Stimulated activated naive CD8-positive, alpha-beta T cell treated with anti-CD3 and anti-CD28 coated beads, Interleukin-15, amount 100 ng/mL, for 72 hours (primary cell): ENCODE data around the gene FSTL4.

Experiments used
- ATAC-seq: fragments of 150-1000 bp; cut with Tn5 transposase; 2 replicates; pipeline ENCODE4 v1.10.0; 2021; ENCODE audit warnings: mild to moderate bottlenecking, moderate library complexity
- DNase-seq, 2 donors: peaks; one replicate each; pipeline ENCODE4 v3.0.0; 2021 to 2022
- H3K27ac Mint-ChIP-seq, 2 donors: one replicate each; pipeline ENCODE4 v1.8.0; 2022; ENCODE audit warnings: mild to moderate bottlenecking in 2 of 2, mixed read lengths in 2 of 2, moderate library complexity in 2 of 2
- H3K27me3 Mint-ChIP-seq: one replicate; pipeline ENCODE4 v1.8.0; 2022; ENCODE audit warnings: mixed read lengths
- H3K4me1 Mint-ChIP-seq: one replicate; pipeline ENCODE4 v1.8.0; 2022; ENCODE audit warnings: mild to moderate bottlenecking, mixed read lengths
- H3K4me3 Mint-ChIP-seq, 2 donors: one replicate each; pipeline ENCODE4 v1.8.0; 2022; ENCODE audit warnings: mild to moderate bottlenecking in 2 of 2, mixed read lengths in 2 of 2, moderate library complexity in 1 of 2
- H3K9me3 Mint-ChIP-seq, 2 donors: one replicate each; pipeline ENCODE4 v1.8.0; 2022; ENCODE audit warnings: mixed read lengths in 2 of 2

FSTL4 gene

DNA sequence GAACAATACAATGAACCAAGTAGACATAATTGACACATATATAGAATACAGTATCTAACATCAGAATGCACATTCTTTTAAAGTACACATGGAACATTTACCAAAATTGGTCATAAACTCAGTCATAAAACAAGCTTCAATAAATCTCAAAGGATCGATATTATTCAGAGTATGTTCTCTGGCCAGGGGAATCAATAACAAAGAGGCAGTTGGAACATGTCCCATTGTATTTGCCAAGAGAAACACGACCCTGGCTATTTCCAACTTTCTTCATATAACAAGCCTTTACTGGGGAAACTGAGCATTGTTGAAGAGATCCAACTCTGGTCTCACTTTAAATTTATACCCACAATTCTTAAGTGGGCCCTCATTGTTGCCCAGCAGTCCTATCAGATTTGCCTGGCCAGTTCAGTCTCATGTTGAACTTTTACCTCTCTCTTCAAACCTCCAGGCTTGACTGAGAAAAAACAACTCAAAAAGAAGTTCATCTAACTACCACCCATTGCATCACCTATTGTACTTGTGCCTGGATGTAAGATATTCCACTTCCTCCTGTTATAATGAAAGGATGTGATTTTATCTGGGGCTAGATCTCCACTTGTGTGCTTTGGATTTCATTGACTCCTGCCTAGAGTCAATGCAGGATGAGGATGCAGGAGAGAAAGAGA is 398.1 kb downstream of the FSTL4 start:
- Mint-ChIP-seq H3K27ac (no peak overlapping the region), H3K9me3 (no peaks in the 10 kb centered on the region), H3K4me3 (no peak overlapping the region), H3K4me1 (no peaks in the 10 kb centered on the region), H3K27me3 (no peaks in the 10 kb centered on the region)
- DNase-seq (no peak), ATAC-seq (no peak)

DNA sequence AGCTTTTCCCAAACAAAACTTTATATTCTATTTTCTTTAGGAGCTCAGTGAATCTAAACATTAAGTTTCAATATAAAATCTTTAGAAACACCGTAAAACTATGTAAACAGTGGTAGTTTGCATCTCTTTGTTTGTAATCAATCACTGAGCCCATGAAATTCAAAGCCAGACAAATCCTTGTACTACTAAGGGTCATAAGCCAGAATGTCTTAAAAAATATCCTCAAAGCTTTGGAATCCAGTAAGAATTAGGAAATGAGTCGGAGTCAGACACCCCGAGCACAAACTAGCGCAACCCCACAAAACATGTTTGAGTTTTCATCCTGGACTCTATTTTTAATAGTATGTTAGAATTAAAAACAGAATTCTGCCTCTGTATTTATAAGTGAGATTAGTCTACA is 406.7 kb downstream of the FSTL4 start:
- Mint-ChIP-seq H3K27ac (no peak overlapping the region), H3K9me3 (no peaks in the 10 kb centered on the region), H3K27me3 (no peaks in the 10 kb centered on the region), H3K4me3 (no peak overlapping the region), H3K4me1 (no peaks in the 10 kb centered on the region)
- no peak for ATAC-seq
- no peak for DNase-seq

DNA sequence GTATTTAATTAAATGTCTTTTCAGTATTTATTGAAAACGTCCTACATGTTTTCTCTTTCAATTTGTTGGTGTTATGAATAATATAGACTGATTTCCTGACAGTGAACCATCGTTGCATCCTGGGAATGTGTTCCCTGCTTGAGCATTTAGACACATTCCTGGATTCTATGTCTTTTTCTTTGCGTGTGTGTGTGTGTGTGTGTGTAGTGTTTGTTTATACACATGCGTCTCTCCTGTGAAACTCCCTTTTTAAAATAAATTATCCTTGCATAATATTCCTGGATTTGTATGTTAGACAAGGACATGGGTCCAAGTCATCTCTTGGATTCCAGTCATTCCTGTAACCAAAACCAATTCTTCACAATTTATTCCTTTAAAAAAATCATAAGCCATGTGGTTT is 407.1 kb downstream of the FSTL4 start:
- Mint-ChIP-seq H3K4me3 (no peak overlapping the region), H3K9me3 (no peaks in the 10 kb centered on the region), H3K27ac (no peak overlapping the region), H3K4me1 (no peaks in the 10 kb centered on the region), H3K27me3 (no peaks in the 10 kb centered on the region)
- no peak for ATAC-seq
- no peak for DNase-seq

DNA sequence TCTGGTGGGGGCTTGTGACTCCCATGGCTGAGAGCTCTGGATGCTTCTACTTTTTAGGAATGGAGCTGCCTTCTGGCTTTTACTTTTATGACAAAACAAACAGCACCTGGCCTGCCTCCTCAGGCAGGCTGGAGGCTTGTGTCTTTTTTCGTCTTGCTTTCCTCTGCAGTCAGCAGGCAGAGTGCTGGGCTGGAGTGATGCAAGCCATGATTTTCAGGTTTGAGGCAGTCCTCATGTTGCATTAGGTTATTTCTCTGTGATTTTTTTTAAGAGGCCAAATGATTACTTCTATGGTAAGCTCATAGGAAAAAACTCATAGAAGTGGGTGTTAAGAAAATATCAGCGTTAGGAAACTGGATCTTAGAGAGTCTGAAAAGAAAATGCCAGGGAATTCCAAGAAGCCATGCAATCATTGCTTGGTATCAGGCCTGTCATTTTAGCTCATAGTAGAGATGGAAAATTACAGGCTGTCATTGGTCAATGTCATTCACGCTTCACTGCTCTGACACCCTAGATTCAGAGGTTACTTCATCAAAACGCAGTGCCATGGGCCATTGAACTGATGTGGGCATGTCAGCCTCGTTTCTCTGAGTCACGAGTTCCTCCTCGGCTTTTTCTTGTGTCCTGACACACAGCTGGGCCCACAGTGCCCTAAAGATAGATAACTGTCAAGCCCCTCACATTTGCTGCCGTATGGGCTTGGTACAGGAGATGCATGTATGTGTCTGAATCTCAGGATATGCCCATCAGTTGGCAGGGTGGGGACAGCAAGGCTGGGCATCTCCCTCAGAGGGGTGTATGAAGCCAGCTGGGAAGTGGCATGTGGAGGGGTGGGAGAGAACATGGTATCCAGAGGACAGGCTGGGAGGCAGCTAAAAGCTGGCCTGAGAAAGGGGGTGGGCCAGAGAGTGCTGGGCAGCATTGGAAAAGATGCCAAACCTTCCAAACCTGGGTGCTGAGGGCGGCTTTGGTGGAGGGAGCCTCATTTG is 408.7 kb downstream of the FSTL4 start:
- Mint-ChIP-seq H3K27me3 (no peaks in the 10 kb centered on the region), H3K9me3 (no peaks in the 10 kb centered on the region), H3K4me3 (no peak overlapping the region), H3K27ac (peak overlapping the region in 1 of 2 donors; percentile 65), H3K4me1 (no peaks in the 10 kb centered on the region)
- no peak for ATAC-seq
- no peak for DNase-seq

DNA sequence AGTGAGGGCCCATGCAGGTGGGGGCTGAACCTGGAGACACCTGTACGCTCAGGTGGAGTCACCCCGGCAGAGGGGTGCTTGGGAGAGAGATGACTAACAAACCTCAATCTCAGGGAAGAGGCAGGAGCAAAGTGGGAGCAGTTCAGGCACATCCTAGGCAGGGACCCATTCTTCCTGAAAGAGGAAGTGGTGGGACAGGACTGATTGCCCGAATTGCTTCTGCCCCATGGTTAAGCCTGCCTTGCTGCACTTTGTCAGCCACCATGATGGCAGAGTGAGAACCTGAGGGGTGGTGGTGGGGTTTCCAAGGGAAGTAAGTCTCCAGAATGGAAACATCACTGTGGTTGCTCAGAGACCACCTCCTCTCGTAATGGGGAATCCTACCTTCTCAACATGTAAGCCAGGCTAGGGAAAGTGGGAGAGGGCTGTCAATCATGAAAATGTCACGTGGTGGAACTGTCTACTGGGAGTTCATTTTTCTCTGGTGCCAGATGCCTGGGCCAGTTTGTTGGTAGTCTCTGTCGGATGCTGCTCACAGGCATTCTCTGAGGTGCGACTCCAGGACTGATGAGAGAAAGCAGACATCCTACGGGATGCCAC is 410.2 kb downstream of the FSTL4 start:
- no peak for ATAC-seq
- no peak overlapping the region for H3K4me3 Mint-ChIP-seq
- no peak for DNase-seq
- no peak overlapping the region for H3K27ac Mint-ChIP-seq
- H3K27me3 Mint-ChIP-seq: no peaks in the 10 kb centered on the region
- H3K9me3 Mint-ChIP-seq: no peaks in the 10 kb centered on the region
- H3K4me1 Mint-ChIP-seq: no peaks in the 10 kb centered on the region

DNA sequence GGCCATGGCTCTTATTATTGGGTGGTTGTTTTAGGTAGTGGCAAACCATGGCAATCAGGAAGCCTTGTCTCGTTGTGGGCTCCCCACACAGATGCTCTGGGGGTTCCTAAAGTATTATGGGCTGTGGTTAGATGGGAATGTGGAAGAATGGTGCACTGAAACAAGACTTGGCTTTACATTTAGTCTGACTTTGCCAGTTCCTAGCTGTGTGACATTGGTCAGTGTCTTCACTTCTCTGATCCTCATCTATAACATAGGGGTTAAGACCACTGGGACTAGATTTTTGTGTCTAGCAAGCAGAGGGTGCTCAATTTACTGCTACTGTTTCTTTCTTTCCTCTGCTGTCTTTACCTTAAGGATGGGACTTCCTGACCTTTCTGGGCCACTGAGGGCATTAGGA is 411.0 kb downstream of the FSTL4 start:
- ATAC-seq: no peak
- H3K4me3 Mint-ChIP-seq: no peak overlapping the region
- no peak overlapping the region for H3K27ac Mint-ChIP-seq
- no peaks in the 10 kb centered on the region for H3K4me1 Mint-ChIP-seq
- H3K27me3 Mint-ChIP-seq: no peaks in the 10 kb centered on the region
- no peaks in the 10 kb centered on the region for H3K9me3 Mint-ChIP-seq
- DNase-seq: no peak

DNA sequence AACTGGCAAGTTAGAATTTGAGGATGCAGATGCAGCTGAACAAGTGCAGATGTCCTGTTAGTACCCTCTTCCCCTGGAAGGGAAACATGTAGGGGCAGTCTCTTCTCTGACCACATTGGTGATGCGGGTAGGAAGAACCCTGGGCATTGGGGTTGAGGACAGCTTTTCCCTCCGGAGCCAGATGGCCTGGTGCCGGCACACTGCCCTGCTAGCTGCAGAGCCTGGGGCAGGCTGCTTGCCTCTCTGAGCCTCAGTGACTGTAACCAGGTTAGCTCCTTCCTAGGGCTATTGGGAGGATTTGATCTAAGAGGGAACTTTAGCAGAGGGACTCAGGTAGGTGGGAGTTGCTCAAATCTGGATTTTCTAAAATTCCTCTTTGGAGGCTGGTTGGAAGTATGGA is 412.1 kb downstream of the FSTL4 start:
- H3K27ac Mint-ChIP-seq: no peak overlapping the region
- DNase-seq (no peak), ATAC-seq (no peak)
- H3K4me1 Mint-ChIP-seq: no peaks in the 10 kb centered on the region
- no peaks in the 10 kb centered on the region for H3K9me3 Mint-ChIP-seq
- H3K4me3 Mint-ChIP-seq: no peak overlapping the region
- no peaks in the 10 kb centered on the region for H3K27me3 Mint-ChIP-seq

DNA sequence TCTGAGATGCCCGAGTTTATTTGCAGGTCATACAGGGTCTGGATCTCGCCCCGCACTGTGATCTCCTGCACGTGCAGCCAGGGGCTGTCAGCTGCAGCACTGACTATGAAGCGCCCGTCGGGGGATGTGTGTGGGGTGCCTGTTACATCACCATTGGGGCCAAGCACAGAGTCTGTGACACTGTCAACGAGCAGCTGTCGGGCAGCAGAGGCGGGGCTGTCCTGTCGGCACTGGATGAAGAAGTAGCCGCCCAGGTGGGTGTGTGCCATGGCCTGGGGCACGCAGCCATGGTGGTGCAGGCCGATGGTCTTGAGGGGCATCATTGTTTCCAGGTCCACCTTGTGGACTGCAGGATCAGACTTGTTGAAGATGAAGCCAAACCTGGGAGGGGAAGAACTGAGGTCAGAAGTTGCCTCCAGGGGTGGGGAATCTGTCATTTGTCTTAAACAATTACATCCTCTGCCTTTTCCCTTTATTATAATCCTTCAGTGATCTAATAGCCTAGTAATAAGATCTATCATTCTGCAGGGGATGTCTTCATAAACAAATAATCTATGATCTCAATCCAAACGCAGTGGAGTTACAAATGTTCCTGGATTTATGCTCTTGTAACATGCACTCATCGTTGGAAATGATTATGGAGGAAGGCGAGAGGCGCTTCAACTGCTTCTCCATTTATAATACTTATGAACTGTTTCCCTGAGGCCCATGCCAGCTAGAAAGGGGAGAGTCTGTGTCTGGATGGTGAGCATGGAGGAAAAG is 412.7 kb downstream of the FSTL4 start:
- Mint-ChIP-seq H3K4me3 (no peak overlapping the region), H3K27me3 (no peaks in the 10 kb centered on the region), H3K4me1 (no peaks in the 10 kb centered on the region), H3K27ac (no peak overlapping the region), H3K9me3 (no peaks in the 10 kb centered on the region)
- DNase-seq: no peak
- no peak for ATAC-seq

DNA sequence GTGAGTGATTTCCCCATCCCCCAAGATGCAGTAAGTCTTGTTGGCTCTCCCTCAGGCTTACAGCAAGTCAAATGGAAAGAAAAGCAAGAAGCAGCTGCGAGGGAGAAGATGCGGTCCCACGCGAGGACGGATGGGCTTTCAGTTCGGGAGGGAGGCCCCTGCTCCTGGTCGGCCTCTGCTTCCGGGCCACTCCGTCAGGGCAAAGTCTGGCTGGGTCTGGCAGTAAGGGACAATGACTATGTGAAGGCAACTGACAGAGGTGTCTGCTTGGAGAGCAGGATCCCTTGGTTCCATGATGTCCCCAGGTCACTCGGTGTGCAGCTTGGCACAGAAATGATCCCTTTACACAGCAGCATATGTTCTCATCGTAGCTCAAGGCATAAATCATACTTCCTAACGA is 413.8 kb downstream of the FSTL4 start:
- ATAC-seq (no peak), DNase-seq (no peak)
- Mint-ChIP-seq H3K4me3 (no peak overlapping the region), H3K9me3 (no peaks in the 10 kb centered on the region), H3K27me3 (no peaks in the 10 kb centered on the region), H3K4me1 (no peaks in the 10 kb centered on the region), H3K27ac (peak overlapping the region in 1 of 2 donors; percentile 23)

DNA sequence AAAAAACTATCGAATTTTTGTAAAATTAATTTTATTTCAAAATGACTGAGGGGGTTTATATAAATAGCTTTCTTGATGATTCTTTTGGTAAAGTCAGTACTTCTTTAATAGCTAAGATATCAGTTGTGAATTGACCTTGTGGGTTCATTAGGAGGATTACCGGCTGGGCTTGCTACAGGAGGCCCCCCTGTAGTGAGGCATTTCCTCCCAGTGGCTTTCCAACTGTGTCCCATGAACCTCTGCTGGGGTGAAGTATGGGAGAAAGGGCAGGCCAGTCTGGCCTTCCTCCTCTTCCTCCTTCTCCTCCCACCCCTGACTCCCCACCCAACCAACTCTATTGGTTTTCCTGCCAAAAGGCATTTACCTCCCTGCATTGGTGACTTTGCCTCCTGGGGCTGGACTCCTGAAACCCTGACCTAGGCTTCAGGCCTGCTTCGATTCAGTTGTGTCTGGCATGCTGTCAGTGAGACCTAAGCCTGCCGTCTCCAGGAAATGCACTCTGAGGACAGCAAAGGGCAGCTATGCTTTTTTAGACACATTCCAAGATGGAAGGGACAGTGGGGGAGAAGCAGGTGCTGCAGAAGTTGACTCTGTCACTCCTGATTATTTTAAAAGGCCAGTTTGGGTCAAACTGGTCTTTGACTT is 415.8 kb downstream of the FSTL4 start:
- Mint-ChIP-seq H3K4me1 (no peaks in the 10 kb centered on the region), H3K27me3 (no peaks in the 10 kb centered on the region), H3K4me3 (no peak overlapping the region), H3K27ac (peak overlapping the region in 1 of 2 donors; percentile 72), H3K9me3 (no peaks in the 10 kb centered on the region)
- ATAC-seq (no peak), DNase-seq (no peak)

DNA sequence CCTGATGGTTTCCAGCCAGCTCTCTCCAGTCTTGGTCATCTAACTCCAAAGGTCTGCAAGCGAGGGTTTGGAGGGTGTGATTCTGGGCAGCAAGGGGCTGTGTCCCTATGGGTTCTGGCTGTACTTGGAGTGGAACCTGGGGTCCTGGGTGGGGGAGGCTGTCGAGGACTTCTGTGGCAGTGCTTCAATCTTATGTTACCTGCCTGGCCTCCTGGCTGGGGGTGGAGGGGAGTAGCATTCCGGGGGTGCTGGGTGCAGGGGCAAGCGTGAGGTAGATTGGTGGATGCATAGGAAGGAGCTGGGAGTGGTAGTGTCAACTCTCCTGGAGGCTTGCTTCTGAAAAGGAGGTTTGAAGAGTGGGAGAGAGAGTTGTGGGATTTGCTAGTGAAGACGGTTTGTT is 417.1 kb downstream of the FSTL4 start:
- peak overlapping the region in 1 of 2 donors; percentile 1 for H3K27ac Mint-ChIP-seq
- DNase-seq (no peak), ATAC-seq (no peak)
- H3K4me1 Mint-ChIP-seq: no peaks in the 10 kb centered on the region
- no peak overlapping the region for H3K4me3 Mint-ChIP-seq
- H3K27me3 Mint-ChIP-seq: no peaks in the 10 kb centered on the region
- no peaks in the 10 kb centered on the region for H3K9me3 Mint-ChIP-seq

DNA sequence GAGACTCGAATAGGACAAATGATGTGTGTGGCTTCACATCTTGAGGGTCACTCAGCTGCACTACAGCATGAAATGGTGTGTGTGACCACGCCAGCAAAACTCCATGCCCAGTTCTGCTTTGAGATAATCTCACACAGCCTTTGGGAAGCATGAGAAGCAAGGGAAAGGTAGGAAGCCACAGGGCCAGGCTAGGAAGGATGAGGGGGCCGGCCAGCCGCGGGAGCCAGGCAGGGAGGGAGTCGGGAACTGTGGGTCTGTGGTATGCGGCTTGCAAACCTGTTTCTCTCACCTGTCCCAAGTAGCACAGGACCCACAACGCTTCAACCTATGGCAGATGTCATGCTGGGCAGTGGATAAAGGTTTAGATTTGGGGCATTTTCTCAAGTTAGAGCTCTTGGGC is 418.5 kb downstream of the FSTL4 start:
- ATAC-seq (no peak), DNase-seq (no peak)
- Mint-ChIP-seq H3K27me3 (no peaks in the 10 kb centered on the region), H3K4me1 (no peaks in the 10 kb centered on the region), H3K9me3 (no peaks in the 10 kb centered on the region), H3K4me3 (no peak overlapping the region), H3K27ac (no peak overlapping the region)

DNA sequence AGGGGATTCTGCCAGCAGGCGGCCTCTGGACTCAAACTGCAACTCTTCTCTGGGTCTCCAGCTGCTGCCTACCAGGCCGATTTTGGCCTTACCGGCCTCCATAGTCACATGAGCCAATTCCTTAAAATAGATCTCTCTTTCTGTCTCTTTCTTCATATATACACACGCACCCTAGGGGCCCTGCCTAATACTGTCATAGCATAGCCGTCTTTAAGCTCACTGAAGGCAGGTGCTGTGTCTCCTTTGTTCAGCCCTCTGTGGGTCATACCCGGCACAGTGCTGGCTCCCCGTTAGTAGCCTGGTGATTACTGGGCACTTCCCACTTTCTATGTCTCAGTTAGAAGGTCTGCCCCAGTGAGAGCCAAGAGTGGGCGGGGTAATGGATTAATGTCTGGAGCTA is 419.6 kb downstream of the FSTL4 start:
- Mint-ChIP-seq H3K27ac (peak overlapping the region in 1 of 2 donors; percentile 1), H3K4me1 (no peaks in the 10 kb centered on the region), H3K9me3 (no peaks in the 10 kb centered on the region), H3K27me3 (no peaks in the 10 kb centered on the region), H3K4me3 (no peak overlapping the region)
- DNase-seq (no peak), ATAC-seq (no peak)

DNA sequence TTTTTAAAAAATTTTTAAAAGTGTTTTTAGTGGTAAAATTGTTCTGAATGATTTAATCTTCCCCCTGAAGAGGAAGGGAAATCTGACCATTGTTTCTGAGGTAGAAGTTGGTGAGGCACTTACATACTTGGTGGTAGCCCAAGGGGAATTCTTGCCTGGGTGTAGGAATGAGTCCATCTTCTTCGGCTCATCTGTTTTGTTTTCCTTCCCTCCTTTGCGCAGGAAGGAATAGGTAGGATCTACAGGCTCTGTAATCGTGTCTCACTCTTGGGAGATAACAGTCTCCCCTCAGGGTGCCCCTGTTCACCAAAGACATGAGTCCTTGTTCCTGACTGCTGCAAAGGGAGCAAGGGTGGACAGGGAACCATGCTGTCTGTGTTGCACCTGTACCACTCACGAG is 422.5 kb downstream of the FSTL4 start:
- DNase-seq (no peak), ATAC-seq (no peak)
- Mint-ChIP-seq H3K9me3 (no peaks in the 10 kb centered on the region), H3K4me1 (no peaks in the 10 kb centered on the region), H3K27ac (no peak overlapping the region), H3K4me3 (no peak overlapping the region), H3K27me3 (no peaks in the 10 kb centered on the region)

DNA sequence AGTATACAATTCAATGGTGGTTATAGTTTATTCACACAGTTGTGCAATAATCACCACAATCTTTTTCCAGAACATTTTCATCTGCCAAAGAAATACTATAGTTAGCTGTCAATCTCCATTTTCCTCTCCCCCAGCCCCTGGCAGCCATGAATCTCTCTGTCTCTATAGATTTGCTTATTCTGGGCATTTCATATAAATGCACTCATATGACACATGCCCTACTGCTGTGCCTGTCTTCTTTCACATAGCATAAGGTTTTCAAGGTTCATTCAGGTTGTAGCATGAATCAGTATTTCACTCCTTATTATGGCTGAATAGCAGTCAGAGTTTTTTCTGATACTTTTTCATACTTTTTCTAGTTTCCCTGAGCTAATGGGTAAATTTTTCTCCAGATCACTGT is 432.9 kb downstream of the FSTL4 start:
- no peaks in the 10 kb centered on the region for H3K27me3 Mint-ChIP-seq
- no peak overlapping the region for H3K4me3 Mint-ChIP-seq
- no peak for DNase-seq
- H3K4me1 Mint-ChIP-seq: no peaks in the 10 kb centered on the region
- no peaks in the 10 kb centered on the region for H3K9me3 Mint-ChIP-seq
- H3K27ac Mint-ChIP-seq: no peak overlapping the region
- ATAC-seq: no peak
